MCF 10A (cell line): ENCODE data around the gene DEFB113. TPM values are rescaled to one million over a fixed set of nuclear protein-coding genes. Genes with fewer than 3 reads are reported as not detected.

ENCODE experiments used
- BruUV-seq: library from RNA; stranded (reverse); fragments of 400-500 nt; replicated peaks from 2 replicates; lab custom pipeline; 2021; lab: Mats Ljungman, UMichigan
- CTCF ChIA-PET: fragments of 300-600 bp; sonication (Branson Sonifier 250); formaldehyde crosslinking; extraction: SDS; loops from one replicate; lab custom pipeline; 2021; ENCODE audit warnings: antibody characterized with exemption, inconsistent platforms; lab: Yijun Ruan, JAX
- POLR2A ChIA-PET: fragments of 300-600, 350-650 bp; sonication (Branson Sonifier 250); formaldehyde crosslinking; extraction: SDS; loops from one replicate; lab custom pipeline; 2020; ENCODE audit warnings: antibody characterized with exemption, inconsistent platforms; lab: Yijun Ruan, JAX
- DNase-seq: peaks from one replicate; pipeline ENCODE4 v3.0.0-alpha.2; 2018; ENCODE audit not compliant: unreplicated experiment
- H3K27ac Mint-ChIP-seq: one replicate; pipeline ENCODE4 v1.8.0; 2022; ENCODE audit warnings: mild to moderate bottlenecking, low read depth, mixed read lengths; ENCODE audit not compliant: unreplicated experiment
- H3K27me3 Mint-ChIP-seq: one replicate; pipeline ENCODE4 v1.8.0; 2022; ENCODE audit warnings: mixed read lengths; ENCODE audit not compliant: insufficient read depth, unreplicated experiment
- H3K36me3 Mint-ChIP-seq: one replicate; pipeline ENCODE4 v1.8.0; 2022; ENCODE audit warnings: mild to moderate bottlenecking, moderate library complexity, mixed read lengths; ENCODE audit not compliant: insufficient read depth, unreplicated experiment
- H3K4me1 Mint-ChIP-seq: one replicate; pipeline ENCODE4 v1.8.0; 2022; ENCODE audit warnings: mixed read lengths; ENCODE audit not compliant: insufficient read depth, unreplicated experiment
- H3K4me3 Mint-ChIP-seq: one replicate; pipeline ENCODE4 v1.8.0; 2022; ENCODE audit warnings: mild to moderate bottlenecking, moderate library complexity, mixed read lengths; ENCODE audit not compliant: unreplicated experiment
- H3K9me3 Mint-ChIP-seq: one replicate; pipeline ENCODE4 v1.8.0; 2022; ENCODE audit warnings: mixed read lengths; ENCODE audit not compliant: unreplicated experiment
- intact Hi-C: fragments of 100-400 bp; cut with micrococcal nuclease; formaldehyde crosslinking; loops from 2 replicates; pipeline ENCODE4 v1.14.1; 2022
- total RNA-seq: library from RNA; stranded (reverse); gene quantifications from 2 replicates; pipeline ENCODE4 v1.2.3, GENCODE V29; 2022
- TF ChIP-seq, protein P1 (sequence below): fragments of 200-600 bp; IDR thresholded peaks from one replicate; pipeline ENCODE4 v1.8.0; 2022; ENCODE audit warnings: antibody characterized with exemption, mild to moderate bottlenecking; ENCODE audit not compliant: unreplicated experiment

Gene DEFB113
- total RNA-seq, 1 experiment from 2014 or later, result not detected

- H3K9me3 Mint-ChIP-seq, result no peaks in the 10 kb centered on the region
- H3K4me3 Mint-ChIP-seq, result no peak overlapping the region
- TF ChIP-seq, protein P1, sequence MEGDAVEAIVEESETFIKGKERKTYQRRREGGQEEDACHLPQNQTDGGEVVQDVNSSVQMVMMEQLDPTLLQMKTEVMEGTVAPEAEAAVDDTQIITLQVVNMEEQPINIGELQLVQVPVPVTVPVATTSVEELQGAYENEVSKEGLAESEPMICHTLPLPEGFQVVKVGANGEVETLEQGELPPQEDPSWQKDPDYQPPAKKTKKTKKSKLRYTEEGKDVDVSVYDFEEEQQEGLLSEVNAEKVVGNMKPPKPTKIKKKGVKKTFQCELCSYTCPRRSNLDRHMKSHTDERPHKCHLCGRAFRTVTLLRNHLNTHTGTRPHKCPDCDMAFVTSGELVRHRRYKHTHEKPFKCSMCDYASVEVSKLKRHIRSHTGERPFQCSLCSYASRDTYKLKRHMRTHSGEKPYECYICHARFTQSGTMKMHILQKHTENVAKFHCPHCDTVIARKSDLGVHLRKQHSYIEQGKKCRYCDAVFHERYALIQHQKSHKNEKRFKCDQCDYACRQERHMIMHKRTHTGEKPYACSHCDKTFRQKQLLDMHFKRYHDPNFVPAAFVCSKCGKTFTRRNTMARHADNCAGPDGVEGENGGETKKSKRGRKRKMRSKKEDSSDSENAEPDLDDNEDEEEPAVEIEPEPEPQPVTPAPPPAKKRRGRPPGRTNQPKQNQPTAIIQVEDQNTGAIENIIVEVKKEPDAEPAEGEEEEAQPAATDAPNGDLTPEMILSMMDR, result no peak
- H3K27me3 Mint-ChIP-seq, result no peaks in the 10 kb centered on the region
- no peaks in the 10 kb centered on the region for H3K36me3 Mint-ChIP-seq
- no TSS peak for BruUV-seq
- intact Hi-C loops, result no loop called here
- H3K27ac Mint-ChIP-seq, result no peak overlapping the region
- POLR2A ChIA-PET, result no interaction called here
- DNase-seq, result no peak
- H3K4me1 Mint-ChIP-seq, result no peaks in the 10 kb centered on the region
- CTCF ChIA-PET, result no interaction called here
Observed at GRCh38 chr6:49988900-49989299, 19.5 kb upstream of the DEFB113 start.

DNA sequence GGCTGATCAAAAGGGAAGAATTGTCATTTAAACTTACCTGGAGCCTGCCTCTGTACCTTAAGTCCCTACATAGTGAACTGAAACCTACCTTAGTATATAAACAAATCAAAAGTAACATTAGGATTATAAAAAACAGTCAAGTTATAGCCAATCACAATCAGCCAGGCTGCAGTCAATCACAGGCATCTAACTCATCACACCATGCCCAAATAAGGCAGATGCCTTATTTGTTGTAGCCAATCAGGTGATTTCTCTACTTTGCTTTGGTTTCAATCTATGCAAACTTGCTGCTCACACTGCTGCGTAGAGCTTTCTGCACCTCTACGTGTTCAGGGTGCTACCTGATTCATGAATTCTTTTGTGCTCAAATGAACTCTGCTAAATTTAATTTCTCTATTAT lies 18.3 kb upstream of the DEFB113 start:
- intact Hi-C loops, result no loop called here
- no peaks in the 10 kb centered on the region for H3K9me3 Mint-ChIP-seq
- H3K4me3 Mint-ChIP-seq, result no peak overlapping the region
- no peak for DNase-seq
- ChIA-PET CTCF (no interaction called here), POLR2A (interaction anchor here (1.1 kb wide), 1 partner anchor 14 kb away, joined by 3 read pairs; no protein-coding TSS in a partner anchor)
- TF ChIP-seq, protein P1, result no peak
- no TSS peak for BruUV-seq
- no peaks in the 10 kb centered on the region for H3K36me3 Mint-ChIP-seq
- no peaks in the 10 kb centered on the region for H3K27me3 Mint-ChIP-seq
- no peak overlapping the region for H3K27ac Mint-ChIP-seq
- no peaks in the 10 kb centered on the region for H3K4me1 Mint-ChIP-seq

DNA sequence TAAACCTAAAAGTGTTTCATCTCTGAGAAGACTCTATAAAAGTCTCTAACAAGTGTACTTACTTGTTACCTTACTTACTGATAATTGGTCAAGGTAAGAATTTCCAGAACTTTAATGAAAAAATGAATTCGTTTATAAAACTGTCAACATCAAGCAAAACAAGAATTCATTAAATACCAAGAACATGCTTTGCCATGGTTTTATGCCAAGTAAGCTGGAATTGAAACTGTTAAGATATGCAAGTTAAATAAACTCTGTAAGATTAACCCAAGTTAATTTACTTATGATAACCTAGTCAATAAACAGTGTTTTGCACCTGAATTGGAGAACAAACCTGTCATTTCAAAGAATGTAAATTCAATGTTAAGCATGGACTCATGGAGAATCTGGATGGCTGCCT lies 17.1 kb upstream of the DEFB113 start:
- POLR2A ChIA-PET, result no interaction called here
- Mint-ChIP-seq H3K4me1 (no peaks in the 10 kb centered on the region), H3K36me3 (no peaks in the 10 kb centered on the region), H3K27me3 (no peaks in the 10 kb centered on the region), H3K4me3 (no peak overlapping the region), H3K9me3 (no peaks in the 10 kb centered on the region), H3K27ac (no peak overlapping the region)
- intact Hi-C loops, result no loop called here
- CTCF ChIA-PET, result no interaction called here
- BruUV-seq, result no TSS peak
- TF ChIP-seq, protein P1, result no peak
- DNase-seq, result no peak

GRCh38 chr6:49982046-49982445 lies 12.6 kb upstream of the DEFB113 start:
- TF ChIP-seq, protein P1, result no peak
- Mint-ChIP-seq H3K27me3 (no peaks in the 10 kb centered on the region), H3K27ac (no peak overlapping the region), H3K4me3 (no peak overlapping the region), H3K4me1 (no peaks in the 10 kb centered on the region), H3K36me3 (no peaks in the 10 kb centered on the region), H3K9me3 (no peaks in the 10 kb centered on the region)
- ChIA-PET POLR2A (no interaction called here), CTCF (no interaction called here)
- intact Hi-C loops, result no loop called here
- BruUV-seq, result no TSS peak
- DNase-seq, result no peak
